ENCODE results near the gene LZTS2.

GRCh38 chr10:101031796-101032636, 32.4 kb downstream of the LZTS2 start:
- TF ChIP-seq CTCF (IDR thresholded peaks at IDR 0.05; ENCODE audit: low read length) (no peak), EZH2 (IDR thresholded peaks at IDR 0.05; ENCODE audit: borderline replicate concordance, low read length) (no peak)
